Caco-2 (cell line): ENCODE data around the gene CDC42SE2. TPM values are rescaled to one million over a fixed set of nuclear protein-coding genes. Genes with fewer than 3 reads are reported as not detected.

Experiments used
- BruUV-seq: library from RNA; stranded (reverse); fragments of 400-500 nt; replicated peaks from 2 replicates; lab custom pipeline; 2021; lab: Mats Ljungman, UMichigan
- CTCF ChIA-PET: fragments of 300-600 bp; sonication (Branson Sonifier 250); formaldehyde crosslinking; loops from one replicate; lab custom pipeline; 2022; ENCODE audit warnings: antibody characterized with exemption; lab: Charles Lee
- POLR2A ChIA-PET: fragments of 300-600 bp; sonication (Branson Sonifier 250); formaldehyde crosslinking; loops from one replicate; lab custom pipeline; 2022; ENCODE audit warnings: antibody characterized with exemption; lab: Charles Lee
- DNase-seq, 2 experiments: peaks; one replicate each; pipeline versions ENCODE4 v3.0.0 to v3.0.0-alpha.2; 2020 to 2022
- H3K27me3 ChIP-seq: replicated peaks from 2 replicates; pipeline ENCODE4 v1.6.0; 2011; ENCODE audit warnings: low read length; ENCODE audit not compliant: control insufficient read depth, insufficient read depth
- H3K36me3 ChIP-seq: 2 replicates; pipeline ENCODE4 v1.5.1; 2011; ENCODE audit warnings: low read length; ENCODE audit not compliant: control insufficient read depth, insufficient read depth
- H3K4me1 ChIP-seq: fragments of 250-450 bp; sonication (Bioruptor Pico); 2 replicates; pipeline ENCODE4 v1.5.1; 2020; ENCODE audit warnings: mild to moderate bottlenecking
- H3K4me3 ChIP-seq: 2 replicates; pipeline ENCODE4 v1.5.1; 2011; ENCODE audit warnings: low read depth, mild to moderate bottlenecking, control low read depth, low read length
- H3K9me3 ChIP-seq: fragments of 250-450 bp; sonication (Bioruptor Pico); 2 replicates; pipeline ENCODE4 v1.5.1; 2020; ENCODE audit warnings: mild to moderate bottlenecking, moderate library complexity
- H3K27ac Mint-ChIP-seq: one replicate; pipeline ENCODE4 v1.8.0; 2022; ENCODE audit warnings: mixed read lengths; ENCODE audit not compliant: unreplicated experiment
- H3K27me3 Mint-ChIP-seq: one replicate; pipeline ENCODE4 v1.8.0; 2022; ENCODE audit warnings: mixed read lengths; ENCODE audit not compliant: insufficient read depth, unreplicated experiment
- H3K36me3 Mint-ChIP-seq: one replicate; pipeline ENCODE4 v1.8.0; 2022; ENCODE audit warnings: mild to moderate bottlenecking, mixed read lengths; ENCODE audit not compliant: insufficient read depth, unreplicated experiment
- H3K4me1 Mint-ChIP-seq: one replicate; pipeline ENCODE4 v1.8.0; 2022; ENCODE audit warnings: low read depth, mixed read lengths; ENCODE audit not compliant: unreplicated experiment
- H3K4me3 Mint-ChIP-seq: one replicate; pipeline ENCODE4 v1.8.0; 2022; ENCODE audit warnings: mild to moderate bottlenecking, moderate library complexity, mixed read lengths; ENCODE audit not compliant: unreplicated experiment
- H3K9me3 Mint-ChIP-seq: one replicate; pipeline ENCODE4 v1.8.0; 2022; ENCODE audit warnings: mixed read lengths; ENCODE audit not compliant: unreplicated experiment
- intact Hi-C: fragments of 100-400 bp; cut with micrococcal nuclease; formaldehyde crosslinking; loops from one replicate; pipeline ENCODE4 v1.10.0; 2022; ENCODE audit not compliant: unreplicated experiment
- total RNA-seq: library from RNA; stranded (reverse); gene quantifications from 2 replicates; pipeline ENCODE4 v1.2.3, GENCODE V29; 2022
- TF ChIP-seq, protein P1 (sequence below), 2 experiments: fragments of 200-600 bp in 1 of 2; IDR thresholded peaks; 1 replicate in 1 of 2; 2 replicates in 1 of 2; pipeline versions ENCODE4 v1.5.1 to v1.8.0; 2011 to 2022; ENCODE audit warnings: antibody characterized with exemption in 1 of 2, control low read depth in 1 of 2, inconsistent platforms in 1 of 2, low read depth in 1 of 2, low read length in 1 of 2, mild to moderate bottlenecking in 1 of 2, moderate library complexity in 1 of 2; ENCODE audit not compliant: insufficient read depth in 1 of 2, severe bottlenecking in 1 of 2, unreplicated experiment in 1 of 2

Gene CDC42SE2
- total RNA-seq, 1 experiment from 2014 or later: 39.4 TPM

DNA sequence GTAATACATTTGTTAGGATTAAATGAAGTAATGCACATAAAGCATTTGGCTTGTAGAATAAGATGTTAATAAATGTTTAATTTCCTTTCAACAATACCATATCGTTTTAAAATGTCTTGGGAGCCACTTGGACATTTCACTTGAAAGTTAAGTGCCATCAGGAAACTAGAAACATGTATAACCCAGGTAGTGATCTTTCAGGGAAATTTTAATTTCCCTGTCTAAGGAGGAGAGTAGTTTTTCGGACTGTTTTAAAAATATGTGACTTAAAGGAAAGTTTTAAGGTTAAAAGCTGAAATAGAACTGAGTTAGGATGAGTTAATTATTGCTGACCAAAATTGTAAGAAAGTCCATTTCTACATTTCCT, 18.0 kb downstream of the CDC42SE2 start:
- TSS peak; percentile 45 for BruUV-seq
- H3K27ac Mint-ChIP-seq: peak overlapping the region; percentile 72

DNA sequence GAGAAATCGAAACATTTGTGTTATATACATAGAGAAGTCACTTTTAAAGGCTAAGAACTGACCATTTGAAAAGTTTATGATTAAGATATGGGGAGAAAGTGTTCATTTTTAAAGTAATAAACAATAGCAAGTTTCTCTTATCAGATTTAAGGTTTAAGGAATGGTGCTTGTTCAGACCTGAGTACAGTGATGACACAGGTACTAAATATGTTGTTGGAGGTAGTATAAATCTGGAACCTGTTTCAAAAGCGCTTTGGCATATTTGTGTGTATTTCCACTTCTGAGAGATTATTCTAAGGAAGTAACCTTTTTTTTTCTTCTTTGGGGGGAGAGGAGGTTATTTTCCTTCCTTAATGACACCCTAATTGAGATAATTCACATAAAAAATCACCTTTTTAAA, 18.4 kb downstream of the CDC42SE2 start:
- TF ChIP-seq, protein P1, sequence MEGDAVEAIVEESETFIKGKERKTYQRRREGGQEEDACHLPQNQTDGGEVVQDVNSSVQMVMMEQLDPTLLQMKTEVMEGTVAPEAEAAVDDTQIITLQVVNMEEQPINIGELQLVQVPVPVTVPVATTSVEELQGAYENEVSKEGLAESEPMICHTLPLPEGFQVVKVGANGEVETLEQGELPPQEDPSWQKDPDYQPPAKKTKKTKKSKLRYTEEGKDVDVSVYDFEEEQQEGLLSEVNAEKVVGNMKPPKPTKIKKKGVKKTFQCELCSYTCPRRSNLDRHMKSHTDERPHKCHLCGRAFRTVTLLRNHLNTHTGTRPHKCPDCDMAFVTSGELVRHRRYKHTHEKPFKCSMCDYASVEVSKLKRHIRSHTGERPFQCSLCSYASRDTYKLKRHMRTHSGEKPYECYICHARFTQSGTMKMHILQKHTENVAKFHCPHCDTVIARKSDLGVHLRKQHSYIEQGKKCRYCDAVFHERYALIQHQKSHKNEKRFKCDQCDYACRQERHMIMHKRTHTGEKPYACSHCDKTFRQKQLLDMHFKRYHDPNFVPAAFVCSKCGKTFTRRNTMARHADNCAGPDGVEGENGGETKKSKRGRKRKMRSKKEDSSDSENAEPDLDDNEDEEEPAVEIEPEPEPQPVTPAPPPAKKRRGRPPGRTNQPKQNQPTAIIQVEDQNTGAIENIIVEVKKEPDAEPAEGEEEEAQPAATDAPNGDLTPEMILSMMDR (IDR thresholded peaks at IDR 0.05; ENCODE audit: insufficient read depth in 1 of 2, low read depth in 1 of 2, low read length in 1 of 2, severe bottlenecking in 1 of 2, unreplicated experiment in 1 of 2): no peak
- H3K4me1 ChIP-seq: peaks cover 22% of the 10 kb centered on the region
- ChIA-PET POLR2A (no interaction called here), CTCF (no interaction called here)
- no peaks in the 10 kb centered on the region for H3K27me3 Mint-ChIP-seq
- H3K27ac Mint-ChIP-seq: peak overlapping the region; percentile 72
- H3K36me3 Mint-ChIP-seq: peaks cover 37% of the 10 kb centered on the region
- DNase-seq: no peak
- no peaks in the 10 kb centered on the region for H3K36me3 ChIP-seq
- H3K9me3 Mint-ChIP-seq: no peaks in the 10 kb centered on the region
- H3K4me1 Mint-ChIP-seq: peaks cover 22% of the 10 kb centered on the region
- H3K27me3 ChIP-seq: no peaks in the 10 kb centered on the region
- no TSS peak for BruUV-seq
- intact Hi-C loops: no loop called here
- peak overlapping the region; percentile 25 for H3K4me3 ChIP-seq
- H3K9me3 ChIP-seq: peaks cover 11% of the 10 kb centered on the region
- H3K4me3 Mint-ChIP-seq: peak overlapping the region; percentile 68

More for the DNA sequence above, 18.0 kb downstream of the CDC42SE2 start:
- CTCF ChIA-PET: no interaction called here
- H3K27me3 ChIP-seq: no peaks in the 10 kb centered on the region
- peaks cover 37% of the 10 kb centered on the region for H3K36me3 Mint-ChIP-seq
- peaks cover 22% of the 10 kb centered on the region for H3K4me1 Mint-ChIP-seq
- peaks cover 11% of the 10 kb centered on the region for H3K9me3 ChIP-seq
- peak overlapping the region; percentile 25 for H3K4me3 ChIP-seq
- POLR2A ChIA-PET: no interaction called here
- H3K4me3 Mint-ChIP-seq: peak overlapping the region; percentile 68
- no peaks in the 10 kb centered on the region for H3K9me3 Mint-ChIP-seq
- intact Hi-C loops: loop anchor here (2.0 kb wide), 2 partner anchors 17 to 101 kb away; partner anchors contain the start of gene CDC42SE2
- TF ChIP-seq, protein P1 (IDR thresholded peaks at IDR 0.05; ENCODE audit: insufficient read depth in 1 of 2, low read depth in 1 of 2, low read length in 1 of 2, severe bottlenecking in 1 of 2, unreplicated experiment in 1 of 2): no peak
- peaks cover 22% of the 10 kb centered on the region for H3K4me1 ChIP-seq
- H3K27me3 Mint-ChIP-seq: no peaks in the 10 kb centered on the region
- DNase-seq: no peak
- H3K36me3 ChIP-seq: no peaks in the 10 kb centered on the region

DNA sequence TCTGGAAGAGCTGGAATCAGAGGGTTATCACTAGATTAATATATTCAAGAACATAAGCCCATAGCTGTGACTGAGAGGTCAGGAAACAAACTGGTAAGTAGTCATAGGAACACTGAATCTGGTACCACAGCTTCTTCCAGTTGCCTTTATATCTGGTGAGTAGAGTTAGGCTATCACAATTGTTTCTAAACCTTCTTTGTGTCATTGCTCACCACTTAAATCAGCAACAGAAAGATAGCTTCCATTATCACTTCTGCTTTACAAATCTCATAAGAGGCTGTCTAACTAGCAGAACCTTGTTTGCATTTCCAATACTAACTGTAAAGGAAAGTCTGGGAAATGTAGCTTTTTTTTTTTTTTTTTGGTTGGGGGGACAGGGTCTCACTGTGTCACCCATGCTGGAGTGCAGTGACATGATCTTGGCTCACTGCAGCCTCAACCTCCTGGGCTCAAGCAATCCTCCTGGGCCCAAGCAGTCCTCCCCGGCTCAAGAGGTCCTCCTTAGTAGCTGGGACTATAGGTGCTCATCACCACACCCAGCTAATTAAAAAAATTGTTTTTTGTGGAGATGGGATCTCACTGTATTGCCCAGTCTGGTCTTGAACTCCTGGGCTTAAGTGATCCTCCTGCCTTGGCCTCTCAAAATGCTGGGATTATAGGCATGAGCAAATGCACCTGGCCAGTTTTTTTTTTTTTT, 22.0 kb downstream of the CDC42SE2 start:
- Histone ChIP-seq H3K4me1 (peaks cover 15% of the 10 kb centered on the region), H3K9me3 (no peaks in the 10 kb centered on the region), H3K4me3 (no peak overlapping the region), H3K27me3 (no peaks in the 10 kb centered on the region), H3K36me3 (no peaks in the 10 kb centered on the region)
- H3K4me1 Mint-ChIP-seq: peaks cover 15% of the 10 kb centered on the region
- ChIA-PET POLR2A (interaction anchor here (1.0 kb wide), 1 partner anchor 21 kb away, joined by 3 read pairs; no protein-coding TSS in a partner anchor), CTCF (interaction anchor here (0.6 kb wide), 1 partner anchor 57 kb away, joined by 3 read pairs; no protein-coding TSS in a partner anchor)
- intact Hi-C loops: no loop called here
- DNase-seq: no peak
- H3K9me3 Mint-ChIP-seq: no peaks in the 10 kb centered on the region
- H3K36me3 Mint-ChIP-seq: peaks cover 29% of the 10 kb centered on the region
- no peaks in the 10 kb centered on the region for H3K27me3 Mint-ChIP-seq
- TF ChIP-seq, protein P1 (IDR thresholded peaks at IDR 0.05; ENCODE audit: insufficient read depth in 1 of 2, low read depth in 1 of 2, low read length in 1 of 2, severe bottlenecking in 1 of 2, unreplicated experiment in 1 of 2): no peak
- no TSS peak for BruUV-seq
- no peak overlapping the region for H3K4me3 Mint-ChIP-seq
- no peak overlapping the region for H3K27ac Mint-ChIP-seq
